Gastrocnemius medialis (tissue), 4 donors: ENCODE data around the gene PHACTR1.

ENCODE experiments used
- CTCF ChIP-seq, 5 experiments: fragments of 450-650 bp in 3 of 5; fragments of 200-600 bp in 2 of 5; sonication (generic) in 2 of 5; IDR thresholded peaks in 4 of 5; conservative IDR thresholded peaks in 1 of 5; 1 replicate in 4 of 5; 2 replicates in 1 of 5; pipeline ENCODE4 v1.5.1; 2016 to 2019; ENCODE audit warnings: antibody characterized with exemption in 5 of 5, mild to moderate bottlenecking in 3 of 5, moderate library complexity in 3 of 5
- POLR2A ChIP-seq, 2 donors: fragments of 450-650 bp; IDR thresholded peaks; one replicate each; pipeline ENCODE4 v1.6.1; 2017; ENCODE audit warnings: antibody characterized with exemption in 2 of 2, mild to moderate bottlenecking in 2 of 2, moderate library complexity in 2 of 2

DNA sequence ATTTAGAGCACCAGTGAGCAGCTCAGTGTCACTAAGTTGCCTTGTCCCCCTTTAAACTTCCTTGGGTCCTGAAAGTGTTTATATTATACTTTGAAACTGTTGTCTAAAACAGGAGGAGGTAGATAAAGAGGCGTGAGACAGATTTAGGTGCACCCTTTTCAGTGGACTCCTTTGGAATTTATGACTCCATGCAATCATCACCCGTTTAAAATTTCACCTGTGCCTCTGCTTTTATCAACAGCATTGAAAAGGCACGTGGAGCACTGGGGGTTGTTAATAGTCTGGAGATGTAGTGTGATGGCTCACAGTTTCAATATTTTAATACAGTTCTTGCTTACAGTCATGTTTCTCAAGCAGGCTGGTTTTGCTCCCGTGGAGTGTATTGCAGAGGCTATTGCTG, 162.2 kb downstream of the PHACTR1 start:
- TF ChIP-seq CTCF (IDR thresholded peaks at IDR 0.05 in 4 of 5, conservative IDR thresholded peaks at IDR 0.05 in 1 of 5) (no peak), POLR2A (IDR thresholded peaks at IDR 0.05) (no peak)
